K562 (cell line): ENCODE measurements around the gene OR6V1. TPM values are rescaled to one million over a fixed set of nuclear protein-coding genes. Genes with fewer than 3 reads are reported as not detected.

Source experiments
- ATAC-seq: fragments of 200-7000 bp; cut with Tn5 transposase; 3 replicates; pipeline ENCODE4 v1.9.1; 2020; ENCODE audit warnings: moderate library complexity
- BruUV-seq: library from RNA; stranded (reverse); fragments of 400-500 nt; replicated peaks from 2 replicates; lab custom pipeline; 2021; lab: Mats Ljungman, UMichigan
- CTCF ChIA-PET: fragments of 300-600 bp; formaldehyde crosslinking; extraction: SDS; loops from one replicate; lab custom pipeline; 2021; ENCODE audit warnings: low intra/inter-chr PET ratio; lab: Yijun Ruan, JAX
- POLR2A ChIA-PET: fragments of 300-600, 350-650 bp; sonication (Branson Sonifier 250); formaldehyde crosslinking; extraction: SDS; loops from one replicate; lab custom pipeline; 2021; ENCODE audit warnings: antibody characterized with exemption, inconsistent platforms; lab: Yijun Ruan, JAX
- DNase-seq, 4 experiments: peaks; one replicate each; pipeline versions ENCODE4 v3.0.0 to v3.0.0-alpha.2; 2011 to 2018; ENCODE audit warnings: low spot score in 3 of 4, mixed read lengths in 3 of 4; ENCODE audit errors: extremely low read depth in 1 of 4
- FAIRE-seq: peaks from 2 replicates; lab custom pipeline; 2011; peaks lifted over from hg19 to GRCh38; lab: Jason Lieb, UNC
- H2AFZ ChIP-seq: 2 replicates; pipeline ENCODE4 v1.6.0; 2011; ENCODE audit warnings: low read depth, low read length, control low read depth, inconsistent platforms
- H3K27ac ChIP-seq: fragments of 200-600 bp; 3 replicates; pipeline ENCODE4 v1.8.0; 2011; ENCODE audit warnings: low read depth, mild to moderate bottlenecking, control low read depth, inconsistent platforms, low read length, moderate library complexity, mixed read lengths; ENCODE audit errors: extremely low read depth
- H3K27me3 ChIP-seq, 2 experiments: fragments of 300-600 bp in 1 of 2; 2 replicates in 1 of 2; 3 replicates in 1 of 2; pipeline versions ENCODE4 v1.6.0 to v1.8.0; 2011; ENCODE audit warnings: inconsistent platforms in 2 of 2, low read length in 2 of 2, mild to moderate bottlenecking in 1 of 2, mixed read lengths in 1 of 2, moderate library complexity in 1 of 2; ENCODE audit not compliant: control insufficient read depth in 2 of 2, insufficient read depth in 2 of 2
- H3K36me3 ChIP-seq: fragments of 300-600 bp; 3 replicates; pipeline ENCODE4 v1.8.0; 2011; ENCODE audit warnings: mild to moderate bottlenecking, low read length, inconsistent platforms; ENCODE audit not compliant: control insufficient read depth, insufficient read depth
- H3K4me1 ChIP-seq, 2 experiments: fragments of 200-600 bp in 1 of 2; replicated peaks in 1 of 2; 2 replicates in 1 of 2; 3 replicates in 1 of 2; pipeline versions ENCODE4 v1.5.1 to v1.8.0; 2011; ENCODE audit warnings: inconsistent platforms in 2 of 2, low read length in 2 of 2, mild to moderate bottlenecking in 1 of 2, mixed read lengths in 1 of 2, moderate library complexity in 1 of 2; ENCODE audit not compliant: control insufficient read depth in 2 of 2, insufficient read depth in 2 of 2
- H3K4me2 ChIP-seq: 2 replicates; pipeline ENCODE4 v1.6.1; 2011; ENCODE audit warnings: low read length, control low read depth, inconsistent platforms, mixed read lengths; ENCODE audit not compliant: insufficient read depth
- H3K4me3 ChIP-seq: fragments of 200-600 bp; sonication (generic), shearing (Covaris generic); 2 replicates; pipeline ENCODE4 v1.5.1; 2016; ENCODE audit warnings: control low read depth, inconsistent platforms
- H3K79me2 ChIP-seq: fragments of 200-600 bp; 3 replicates; pipeline ENCODE4 v1.8.0; 2011; ENCODE audit warnings: low read length, inconsistent platforms; ENCODE audit not compliant: control insufficient read depth, insufficient read depth
- H3K9ac ChIP-seq, 2 experiments: 2 replicates each; pipeline versions ENCODE4 v1.6.0 to v1.6.1; 2011; ENCODE audit warnings: low read depth in 2 of 2, low read length in 2 of 2, control low read depth in 1 of 2, inconsistent platforms in 1 of 2, mild to moderate bottlenecking in 1 of 2, mixed read lengths in 1 of 2; ENCODE audit not compliant: insufficient read depth in 1 of 2
- H3K9me1 ChIP-seq: one replicate; pipeline ENCODE4 v1.6.0; 2011; ENCODE audit warnings: inconsistent platforms, mild to moderate bottlenecking, low read length, moderate library complexity; ENCODE audit not compliant: control insufficient read depth, insufficient read depth
- H3K9me3 ChIP-seq: replicated peaks from 2 replicates; pipeline ENCODE4 v1.5.1; 2011; ENCODE audit warnings: low read depth, low read length, inconsistent platforms; ENCODE audit not compliant: control insufficient read depth, insufficient read depth
- H4K20me1 ChIP-seq: replicated peaks from 2 replicates; pipeline ENCODE4 v1.6.1; 2011; ENCODE audit warnings: low read length, inconsistent platforms, mixed read lengths; ENCODE audit not compliant: control insufficient read depth, insufficient read depth
- RBM39 ChIP-seq: fragments of 200-400 bp; formaldehyde crosslinking; optimal IDR thresholded peaks from 2 replicates; pipeline ENCODE3; 2018; ENCODE audit warnings: low read depth, low read length
- SMAD3 ChIP-seq: fragments of 450-650 bp; formaldehyde crosslinking; conservative IDR thresholded peaks from 2 replicates; pipeline ENCODE4 v1.4.0; 2020; ENCODE audit warnings: mild to moderate bottlenecking
- TRIM24 ChIP-seq, 2 experiments: fragments of 450-650 bp; IDR thresholded peaks; 2 replicates each; pipeline ENCODE4 v1.6.1; 2016
- ZEB2 ChIP-seq: fragments of 450-650 bp; IDR thresholded peaks from 2 replicates; pipeline ENCODE4 v1.6.1; 2016
- ZNF561 ChIP-seq: fragments of 450-650 bp; formaldehyde crosslinking; conservative IDR thresholded peaks from 2 replicates; pipeline ENCODE4 v1.4.0; 2020; ENCODE audit warnings: mild to moderate bottlenecking, moderate library complexity
- ZNF696 ChIP-seq: fragments of 250-450 bp; sonication (Bioruptor Pico); conservative IDR thresholded peaks from 2 replicates; pipeline ENCODE4 v1.4.0; 2020; ENCODE audit warnings: mild to moderate bottlenecking, moderate library complexity
- WGBS: fragments of 100-300 bp; shearing (Covaris generic); methylation state at CpG from one replicate; pipeline ENCODE4 v1.1.6; 2016; ENCODE audit warnings: low coverage, mixed read lengths; ENCODE audit not compliant: insufficient coverage; ENCODE audit errors: missing lambda C conversion rate; 5-methylcytosine and 5-hydroxymethylcytosine counted together
- in situ Hi-C: fragments of 300-500 bp; cut with MboI; formaldehyde crosslinking; loops from 4 replicates; pipeline ENCODE4 v1.15.0; 2018; ENCODE audit warnings: inconsistent platforms, mixed read lengths
- intact Hi-C: fragments of 100-400 bp; cut with micrococcal nuclease; formaldehyde crosslinking; loops from 2 replicates; pipeline ENCODE4 v1.14.2; 2022
- polyA plus RNA-seq, 8 experiments: library from polyadenylated mRNA; depleted of rRNA in 4 of 8; stranded (reverse) in 5 of 8; unstranded in 3 of 8; fragments of >200 nt; fragmentation: Nextera tagmentation in 2 of 8; fragmentation: Illumina TruSeq in 1 of 8; extraction: Ambion mirVana in 2 of 8; extraction: Trizol in 1 of 8; gene quantifications; 2 replicates each; pipeline versions ENCODE4 v1.2.1 to v1.2.3, GENCODE V29; 2011 to 2014; ENCODE audit warnings: inconsistent platforms in 1 of 8, missing spikeins in 1 of 8
- total RNA-seq, 7 experiments: library from RNA; depleted of rRNA in 6 of 7; stranded (reverse); fragments of >200 nt in 6 of 7; fragmentation: Illumina TruSeq in 2 of 7; extraction: Trizol in 2 of 7; gene quantifications; 2 replicates each; pipeline versions ENCODE4 v1.2.1 to v1.2.3, GENCODE V29; 2011 to 2021; ENCODE audit warnings: low replicate concordance in 1 of 7
- TF ChIP-seq, protein P1 (sequence below): fragments of 250-450 bp; sonication (Bioruptor Pico); IDR thresholded peaks from 2 replicates; pipeline ENCODE4 v1.8.0; 2022; ENCODE audit warnings: inconsistent platforms
- TF ChIP-seq, protein P2 (sequence below), 2 experiments: fragments of 450-650 bp; conservative IDR thresholded peaks; 2 replicates each; pipeline ENCODE4 v1.6.1; 2017; ENCODE audit warnings: mild to moderate bottlenecking in 2 of 2, moderate library complexity in 2 of 2
- TF ChIP-seq, protein P3 (sequence below), 2 experiments: IDR thresholded peaks in 1 of 2; conservative IDR thresholded peaks in 1 of 2; 2 replicates each; pipeline ENCODE4 v1.6.1; 2016; ENCODE audit warnings: low read depth in 2 of 2, mild to moderate bottlenecking in 1 of 2, missing compliant biosample characterization in 1 of 2, missing genetic modification characterization in 1 of 2, moderate library complexity in 1 of 2

Gene OR6V1
- total and polyA plus RNA-seq, 9 of the 15 experiments (the other 6 are each of a cell fraction or from before 2014, with no cell fraction given), result not detected

DNA sequence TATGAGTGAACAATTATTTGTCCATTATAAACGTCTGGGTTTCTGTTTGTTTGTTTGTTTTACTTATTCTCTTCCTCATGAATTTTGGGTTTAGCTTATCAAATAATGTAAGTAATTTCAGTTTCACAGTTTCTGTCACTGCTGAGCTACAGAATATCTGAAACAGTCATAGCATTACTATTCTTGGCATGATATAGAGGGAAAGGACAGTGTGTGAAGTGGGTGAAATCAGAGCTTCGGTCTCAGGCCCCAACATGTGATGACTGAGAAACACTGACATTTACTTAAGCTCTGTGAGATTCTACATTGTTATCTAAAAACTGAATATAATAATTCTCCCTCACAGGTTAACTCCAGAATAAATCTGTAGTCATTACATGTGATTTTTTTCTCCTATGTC is 8.8 kb upstream of the OR6V1 start:
- no peaks in the 10 kb centered on the region for H4K20me1 ChIP-seq
- in situ Hi-C loops (no loop called here), intact Hi-C loops (no loop called here)
- WGBS, result 2% methylated on average over 2 of the region's 2 CpGs
- no peak overlapping the region for H3K4me3 ChIP-seq
- ChIA-PET CTCF (no interaction called here), POLR2A (no interaction called here)
- no peaks in the 10 kb centered on the region for H3K9me1 ChIP-seq
- no peak overlapping the region for H3K9ac ChIP-seq
- H3K9me3 ChIP-seq, result no peaks in the 10 kb centered on the region
- H3K27ac ChIP-seq, result no peak overlapping the region
- no peaks in the 10 kb centered on the region for H3K4me1 ChIP-seq
- no peak for TF ChIP-seq RBM39
- FAIRE-seq (no peak), DNase-seq (no peak), ATAC-seq (no peak)
- H3K79me2 ChIP-seq, result no peaks in the 10 kb centered on the region
- no TSS peak for BruUV-seq
- H2AFZ ChIP-seq, result no peak overlapping the region
- H3K4me2 ChIP-seq, result no peak overlapping the region
- H3K36me3 ChIP-seq, result no peaks in the 10 kb centered on the region
- peaks cover 6 to 7% of the 10 kb centered on the region in 2 experiments; a peak in 4 of 5 replicates for H3K27me3 ChIP-seq

DNA sequence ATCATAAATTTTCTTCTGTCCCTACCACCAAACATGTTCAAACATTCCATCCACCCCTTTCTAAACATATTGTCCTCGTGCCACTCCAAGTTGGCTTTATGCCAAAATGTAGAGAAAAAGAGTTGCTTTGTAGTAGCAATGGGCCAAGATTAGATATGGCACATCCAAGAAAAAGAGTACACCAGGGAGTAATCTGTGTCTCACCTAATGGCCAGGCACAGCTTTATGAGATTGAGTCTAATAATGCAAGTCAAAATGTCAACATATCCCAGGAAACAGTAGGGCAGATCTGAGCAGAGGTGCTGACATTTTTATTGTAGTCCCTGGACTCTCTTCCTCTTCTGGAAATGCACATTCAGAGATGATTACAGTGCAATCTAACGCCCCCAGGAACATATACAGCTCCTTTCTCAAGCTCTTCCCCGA is 5.7 kb upstream of the OR6V1 start:
- no peaks in the 10 kb centered on the region for H3K79me2 ChIP-seq
- no peaks in the 10 kb centered on the region for H4K20me1 ChIP-seq
- in situ Hi-C loops (no loop called here), intact Hi-C loops (no loop called here)
- H3K4me2 ChIP-seq, result no peak overlapping the region
- H2AFZ ChIP-seq, result no peak overlapping the region
- no peak for FAIRE-seq
- no peaks in the 10 kb centered on the region for H3K9me1 ChIP-seq
- peaks cover 6 to 11% of the 10 kb centered on the region in 2 experiments; a peak in 3 of 5 replicates for H3K27me3 ChIP-seq
- no peaks in the 10 kb centered on the region for H3K36me3 ChIP-seq
- ATAC-seq, result no peak
- no peaks in the 10 kb centered on the region for H3K4me1 ChIP-seq
- no peak overlapping the region for H3K4me3 ChIP-seq
- CTCF ChIA-PET, result no interaction called here
- H3K9ac ChIP-seq, result no peak overlapping the region
- POLR2A ChIA-PET, result no interaction called here
- H3K9me3 ChIP-seq, result no peaks in the 10 kb centered on the region
- WGBS, result 0% methylated on average over 3 of the region's 3 CpGs
- BruUV-seq, result no TSS peak
- H3K27ac ChIP-seq, result no peak overlapping the region
- DNase-seq, result no peak
- TF ChIP-seq, protein P1, sequence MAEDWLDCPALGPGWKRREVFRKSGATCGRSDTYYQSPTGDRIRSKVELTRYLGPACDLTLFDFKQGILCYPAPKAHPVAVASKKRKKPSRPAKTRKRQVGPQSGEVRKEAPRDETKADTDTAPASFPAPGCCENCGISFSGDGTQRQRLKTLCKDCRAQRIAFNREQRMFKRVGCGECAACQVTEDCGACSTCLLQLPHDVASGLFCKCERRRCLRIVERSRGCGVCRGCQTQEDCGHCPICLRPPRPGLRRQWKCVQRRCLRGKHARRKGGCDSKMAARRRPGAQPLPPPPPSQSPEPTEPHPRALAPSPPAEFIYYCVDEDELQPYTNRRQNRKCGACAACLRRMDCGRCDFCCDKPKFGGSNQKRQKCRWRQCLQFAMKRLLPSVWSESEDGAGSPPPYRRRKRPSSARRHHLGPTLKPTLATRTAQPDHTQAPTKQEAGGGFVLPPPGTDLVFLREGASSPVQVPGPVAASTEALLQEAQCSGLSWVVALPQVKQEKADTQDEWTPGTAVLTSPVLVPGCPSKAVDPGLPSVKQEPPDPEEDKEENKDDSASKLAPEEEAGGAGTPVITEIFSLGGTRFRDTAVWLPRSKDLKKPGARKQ (CRISPR knock-in tag), result no peak
- TF ChIP-seq ZEB2 (no peak), SMAD3 (CRISPR knock-in tag) (no peak), TRIM24 (IDR thresholded peaks at IDR 0.05) (no peak), ZNF561 (CRISPR knock-in tag) (no peak), ZNF696 (CRISPR knock-in tag) (no peak)
- TF ChIP-seq, protein P2, sequence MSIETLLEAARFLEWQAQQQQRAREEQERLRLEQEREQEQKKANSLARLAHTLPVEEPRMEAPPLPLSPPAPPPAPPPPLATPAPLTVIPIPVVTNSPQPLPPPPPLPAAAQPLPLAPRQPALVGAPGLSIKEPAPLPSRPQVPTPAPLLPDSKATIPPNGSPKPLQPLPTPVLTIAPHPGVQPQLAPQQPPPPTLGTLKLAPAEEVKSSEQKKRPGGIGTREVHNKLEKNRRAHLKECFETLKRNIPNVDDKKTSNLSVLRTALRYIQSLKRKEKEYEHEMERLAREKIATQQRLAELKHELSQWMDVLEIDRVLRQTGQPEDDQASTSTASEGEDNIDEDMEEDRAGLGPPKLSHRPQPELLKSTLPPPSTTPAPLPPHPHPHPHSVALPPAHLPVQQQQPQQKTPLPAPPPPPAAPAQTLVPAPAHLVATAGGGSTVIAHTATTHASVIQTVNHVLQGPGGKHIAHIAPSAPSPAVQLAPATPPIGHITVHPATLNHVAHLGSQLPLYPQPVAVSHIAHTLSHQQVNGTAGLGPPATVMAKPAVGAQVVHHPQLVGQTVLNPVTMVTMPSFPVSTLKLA (conservative IDR thresholded peaks at IDR 0.05), result no peak
- TF ChIP-seq, protein P3, sequence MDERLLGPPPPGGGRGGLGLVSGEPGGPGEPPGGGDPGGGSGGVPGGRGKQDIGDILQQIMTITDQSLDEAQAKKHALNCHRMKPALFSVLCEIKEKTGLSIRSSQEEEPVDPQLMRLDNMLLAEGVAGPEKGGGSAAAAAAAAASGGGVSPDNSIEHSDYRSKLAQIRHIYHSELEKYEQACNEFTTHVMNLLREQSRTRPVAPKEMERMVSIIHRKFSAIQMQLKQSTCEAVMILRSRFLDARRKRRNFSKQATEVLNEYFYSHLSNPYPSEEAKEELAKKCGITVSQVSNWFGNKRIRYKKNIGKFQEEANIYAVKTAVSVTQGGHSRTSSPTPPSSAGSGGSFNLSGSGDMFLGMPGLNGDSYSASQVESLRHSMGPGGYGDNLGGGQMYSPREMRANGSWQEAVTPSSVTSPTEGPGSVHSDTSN (CRISPR knock-in tag; IDR thresholded peaks at IDR 0.05; ENCODE audit: low read depth), result no peak
- TF ChIP-seq, protein P3 (tag; conservative IDR thresholded peaks at IDR 0.05; ENCODE audit: low read depth), result peak; percentile 49; the same call in 1 of the 2 replicates
